HPDE6-E6E7 (cell line): ENCODE measurements around the gene ARHGAP19.

Experiments
- DNase-seq: peaks from one replicate; pipeline ENCODE4 v3.0.0; 2011; ENCODE audit warnings: missing footprints; ENCODE audit errors: extremely low spot score

ARHGAP19 gene

DNA sequence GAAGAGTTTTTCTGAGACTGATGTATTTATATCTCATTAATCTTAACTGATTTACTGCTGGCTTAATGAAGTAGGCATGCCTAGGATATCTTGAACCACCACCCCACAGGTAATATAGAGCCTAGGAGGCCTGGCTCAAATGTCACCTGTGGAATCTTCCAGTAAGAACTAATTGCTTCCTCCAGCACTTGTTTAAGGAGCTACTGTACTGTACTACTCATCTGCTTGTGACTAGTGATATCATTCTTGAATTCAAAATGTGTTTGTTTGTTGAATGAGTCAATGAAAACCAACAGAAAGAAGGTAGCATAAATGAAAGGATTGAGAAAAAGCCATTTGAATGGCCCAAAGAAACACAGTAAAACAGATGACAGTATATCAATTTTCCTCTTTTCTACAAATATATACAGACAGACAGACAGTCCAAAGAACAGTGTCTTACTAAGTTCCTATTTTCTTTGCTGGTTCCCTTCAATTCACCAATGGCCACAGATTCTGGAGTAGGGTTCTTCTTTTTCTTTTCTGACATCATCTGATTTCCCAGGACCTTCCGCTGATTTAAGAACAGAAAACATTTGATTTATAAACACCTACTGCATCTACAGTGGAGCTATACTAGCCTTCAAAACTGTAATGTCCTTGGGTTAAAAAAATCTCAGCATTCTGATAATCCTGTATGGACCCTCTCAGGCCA, 63.0 kb downstream of the ARHGAP19 start:
- no peak for DNase-seq

- DNase-seq, result no peak
Measured at GRCh38 chr10:97228775-97229157, 63.7 kb downstream of the ARHGAP19 start.

GRCh38 chr10:97228130-97228774, 64.2 kb downstream of the ARHGAP19 start:
- DNase-seq, result no peak

GRCh38 chr10:97226398-97226797, 66.0 kb downstream of the ARHGAP19 start:
- DNase-seq, result no peak

- no peak for DNase-seq
Measured at GRCh38 chr10:97224483-97225435, 67.7 kb downstream of the ARHGAP19 start.

DNA sequence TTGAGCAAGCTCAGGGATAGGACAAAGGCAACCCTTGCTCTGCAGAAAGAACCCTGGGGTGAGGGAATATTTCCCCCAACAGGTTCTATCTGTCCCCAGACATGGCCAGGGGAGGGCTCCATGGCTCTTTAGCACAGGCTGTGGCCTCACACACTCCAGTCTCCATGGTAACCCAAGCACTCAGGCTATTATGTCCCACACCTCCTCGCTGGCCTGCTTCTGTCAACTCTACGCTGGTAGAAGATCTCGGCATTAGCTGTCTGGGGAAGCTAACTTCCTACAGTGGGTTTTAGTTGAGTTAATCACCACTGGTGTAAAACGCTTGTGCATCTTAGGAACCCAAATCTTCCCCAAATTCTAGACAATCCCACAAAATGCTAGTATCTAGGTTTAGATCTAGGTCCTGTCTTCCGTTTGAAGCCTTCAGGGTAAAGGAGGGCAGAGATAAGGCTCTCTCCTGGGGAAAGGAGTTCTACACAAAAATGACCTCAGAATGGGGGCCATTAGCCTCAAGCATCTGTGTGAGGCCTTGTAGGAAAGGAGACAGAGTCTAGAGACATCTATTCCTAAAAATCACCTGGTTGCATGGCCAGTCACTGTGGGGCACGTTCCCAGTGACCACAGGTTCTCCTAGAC, 70.0 kb downstream of the ARHGAP19 start:
- DNase-seq, result no peak

GRCh38 chr10:97220355-97220754, 72.1 kb downstream of the ARHGAP19 start:
- no peak for DNase-seq

DNA sequence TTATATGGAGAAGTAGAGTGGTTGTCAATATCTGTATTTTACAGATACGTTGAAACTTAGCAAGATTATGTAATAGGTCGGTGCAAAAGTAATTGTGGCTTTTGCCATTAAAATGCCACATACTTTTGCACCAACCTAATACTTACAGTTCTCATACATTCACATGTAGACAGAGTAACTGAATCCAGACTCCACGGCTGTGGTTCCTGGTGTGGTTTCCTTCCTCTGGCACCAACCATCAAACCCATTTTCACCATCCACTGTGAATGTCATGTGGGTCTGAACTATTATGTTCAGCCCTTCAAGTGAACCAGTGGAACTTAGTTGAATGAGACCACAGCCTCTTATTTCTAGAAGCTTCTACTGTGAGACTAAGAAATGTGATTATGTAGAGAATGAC, 75.1 kb downstream of the ARHGAP19 start:
- DNase-seq, result no peak

- DNase-seq, result no peak
Measured at GRCh38 chr10:97215619-97216260, 76.7 kb downstream of the ARHGAP19 start.

- no peak for DNase-seq
Measured at GRCh38 chr10:97213431-97213830, 79.0 kb downstream of the ARHGAP19 start.

GRCh38 chr10:97211229-97211628, 81.2 kb downstream of the ARHGAP19 start:
- no peak for DNase-seq

DNA sequence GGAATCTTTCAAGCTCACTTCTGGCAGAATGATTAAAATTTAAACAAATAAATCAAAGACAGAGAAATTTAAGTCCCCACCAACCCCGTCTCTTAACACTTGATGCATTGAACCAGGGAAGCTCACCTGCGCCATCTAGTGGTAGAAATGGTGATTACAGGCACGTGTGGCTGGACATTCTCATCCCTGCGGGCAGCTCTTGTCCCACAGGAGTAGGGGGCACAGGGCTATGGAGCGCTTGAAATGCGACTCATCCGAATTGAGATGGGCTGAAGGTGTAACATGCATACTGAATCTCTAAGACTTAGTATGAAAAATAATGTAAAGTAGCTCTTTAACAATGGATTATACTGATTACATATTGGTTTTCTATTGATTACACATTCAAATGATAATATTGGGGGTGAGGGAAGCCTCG, 81.9 kb downstream of the ARHGAP19 start:
- DNase-seq, result peak; percentile 60

DNA sequence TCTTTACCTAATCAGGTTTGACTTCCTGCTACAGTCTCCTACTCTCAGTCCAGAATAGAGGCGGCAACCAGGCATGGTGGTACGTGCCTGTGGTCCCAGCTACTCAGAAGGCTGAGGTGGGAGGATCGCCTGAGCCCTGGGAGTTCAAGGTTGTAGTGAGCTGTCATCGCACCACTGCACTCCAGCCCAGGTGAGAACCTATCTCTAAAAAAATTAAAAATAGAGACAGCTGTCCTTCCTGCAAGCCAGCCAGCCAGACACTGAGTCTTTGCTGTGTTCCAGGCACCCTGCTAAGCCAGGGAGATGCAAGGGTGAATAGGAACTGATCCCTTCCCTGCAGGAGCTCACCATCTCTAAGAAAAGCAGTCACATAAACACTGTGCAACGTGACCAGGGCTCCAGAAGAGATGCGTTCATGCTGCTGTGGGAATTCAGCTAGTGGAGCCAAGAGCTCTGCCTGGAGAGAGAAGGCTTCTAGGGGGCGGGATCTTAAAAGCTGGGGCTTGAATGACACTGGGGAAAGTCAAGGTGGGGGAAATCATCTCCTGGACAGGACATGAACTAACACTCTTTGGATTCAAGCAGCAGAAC, 84.6 kb downstream of the ARHGAP19 start:
- no peak for DNase-seq

DNA sequence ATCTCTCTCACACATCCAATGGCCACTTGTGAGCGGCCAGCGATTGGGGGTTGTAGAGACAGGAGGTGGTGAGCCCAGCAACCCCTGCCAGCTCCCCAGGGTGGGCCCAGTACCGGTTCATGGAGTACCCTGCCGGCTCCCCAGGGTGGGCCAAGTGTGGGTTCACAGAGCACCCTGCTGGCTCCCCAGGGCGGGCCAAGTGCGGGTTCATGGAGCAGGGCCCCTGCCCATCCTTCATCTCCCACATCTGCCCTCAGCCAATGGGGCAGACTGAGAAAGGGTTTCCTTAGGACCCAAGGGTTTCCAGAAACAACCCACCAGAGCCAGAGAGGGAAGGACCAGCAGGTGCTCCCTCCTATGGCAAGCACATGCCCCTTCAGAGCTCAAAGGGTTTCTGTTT, 85.3 kb downstream of the ARHGAP19 start:
- no peak for DNase-seq

- DNase-seq, result no peak
Measured at GRCh38 chr10:97204826-97205679, 87.4 kb downstream of the ARHGAP19 start.

- DNase-seq, result no peak
Measured at GRCh38 chr10:97203220-97203619, 89.2 kb downstream of the ARHGAP19 start.

DNA sequence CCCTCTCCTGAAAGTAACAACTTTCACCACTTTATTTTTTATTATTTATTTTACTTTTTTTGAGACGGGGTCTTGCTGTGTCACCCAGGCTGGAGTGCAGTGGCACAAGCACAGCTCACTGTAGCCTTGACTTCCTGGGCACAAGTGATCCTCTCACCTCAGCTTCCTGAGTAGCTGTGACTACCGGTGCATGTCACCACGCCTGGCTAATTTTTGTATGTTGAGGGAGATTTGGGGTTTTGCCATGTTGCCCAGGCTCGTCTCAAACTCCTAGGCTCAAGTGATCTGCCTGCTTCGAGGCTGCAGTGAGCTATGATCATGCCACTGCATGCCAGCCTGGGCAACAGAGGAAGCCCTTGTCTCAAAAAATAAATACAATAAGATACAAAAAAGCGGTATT, 91.8 kb downstream of the ARHGAP19 start:
- no peak for DNase-seq

DNA sequence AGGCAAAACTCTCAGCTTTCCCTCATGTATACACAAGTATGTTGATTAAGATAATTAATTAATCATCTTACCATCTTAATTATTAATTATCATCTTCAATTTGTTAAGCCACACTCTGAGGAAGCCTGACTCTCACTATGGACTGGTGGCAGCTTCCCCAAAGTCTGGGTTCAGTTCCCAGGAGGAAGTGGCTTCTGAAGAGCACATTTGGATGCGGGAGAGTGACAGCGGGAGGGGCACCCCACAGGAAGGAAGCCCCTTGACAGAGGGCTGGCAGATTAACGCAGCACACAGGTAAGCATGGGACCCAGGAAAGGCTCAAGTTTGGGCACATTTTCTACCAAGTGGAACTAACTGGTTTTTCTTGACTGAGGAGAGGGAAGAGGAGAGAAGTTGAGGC, 93.3 kb downstream of the ARHGAP19 start:
- no peak for DNase-seq

GRCh38 chr10:97197030-97197500, 95.4 kb downstream of the ARHGAP19 start:
- no peak for DNase-seq
